Gastrocnemius medialis (tissue), 4 donors: ENCODE measurements around the gene MATN1.

ENCODE experiments used
- POLR2A ChIP-seq, 2 donors: fragments of 450-650 bp; IDR thresholded peaks; one replicate each; pipeline ENCODE4 v1.6.1; 2017; ENCODE audit warnings: antibody characterized with exemption in 2 of 2, mild to moderate bottlenecking in 2 of 2, moderate library complexity in 2 of 2
- TF ChIP-seq, protein P1 (sequence below), 5 experiments: fragments of 450-650 bp in 3 of 5; fragments of 200-600 bp in 2 of 5; sonication (generic) in 2 of 5; IDR thresholded peaks in 4 of 5; conservative IDR thresholded peaks in 1 of 5; 1 replicate in 4 of 5; 2 replicates in 1 of 5; pipeline ENCODE4 v1.5.1; 2016 to 2019; ENCODE audit warnings: antibody characterized with exemption in 5 of 5, mild to moderate bottlenecking in 3 of 5, moderate library complexity in 3 of 5

DNA sequence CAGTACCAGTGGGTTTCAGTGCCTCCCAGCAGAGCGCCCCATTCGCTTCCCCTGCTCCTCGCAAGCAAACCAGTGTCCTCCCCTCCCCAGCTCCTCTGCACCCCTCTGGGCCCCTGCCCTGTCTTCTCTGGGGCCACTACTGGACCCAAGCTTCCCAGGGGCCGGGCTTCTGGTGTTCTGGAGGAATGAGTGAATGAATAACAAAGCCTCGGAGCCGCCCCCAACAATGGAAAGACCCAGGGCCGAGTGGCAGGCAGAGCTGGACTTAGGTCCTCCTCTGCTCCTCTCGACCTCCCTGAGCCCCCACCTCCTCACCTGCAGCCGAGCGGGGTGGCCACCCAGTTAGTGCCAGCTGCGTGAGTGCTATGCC is 37.6 kb downstream of the MATN1 start:
- TF ChIP-seq, protein P1, sequence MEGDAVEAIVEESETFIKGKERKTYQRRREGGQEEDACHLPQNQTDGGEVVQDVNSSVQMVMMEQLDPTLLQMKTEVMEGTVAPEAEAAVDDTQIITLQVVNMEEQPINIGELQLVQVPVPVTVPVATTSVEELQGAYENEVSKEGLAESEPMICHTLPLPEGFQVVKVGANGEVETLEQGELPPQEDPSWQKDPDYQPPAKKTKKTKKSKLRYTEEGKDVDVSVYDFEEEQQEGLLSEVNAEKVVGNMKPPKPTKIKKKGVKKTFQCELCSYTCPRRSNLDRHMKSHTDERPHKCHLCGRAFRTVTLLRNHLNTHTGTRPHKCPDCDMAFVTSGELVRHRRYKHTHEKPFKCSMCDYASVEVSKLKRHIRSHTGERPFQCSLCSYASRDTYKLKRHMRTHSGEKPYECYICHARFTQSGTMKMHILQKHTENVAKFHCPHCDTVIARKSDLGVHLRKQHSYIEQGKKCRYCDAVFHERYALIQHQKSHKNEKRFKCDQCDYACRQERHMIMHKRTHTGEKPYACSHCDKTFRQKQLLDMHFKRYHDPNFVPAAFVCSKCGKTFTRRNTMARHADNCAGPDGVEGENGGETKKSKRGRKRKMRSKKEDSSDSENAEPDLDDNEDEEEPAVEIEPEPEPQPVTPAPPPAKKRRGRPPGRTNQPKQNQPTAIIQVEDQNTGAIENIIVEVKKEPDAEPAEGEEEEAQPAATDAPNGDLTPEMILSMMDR (IDR thresholded peaks at IDR 0.05 in 4 of 5, conservative IDR thresholded peaks at IDR 0.05 in 1 of 5), result no peak
- TF ChIP-seq POLR2A (IDR thresholded peaks at IDR 0.05), result no peak
